Stimulated activated CD8-positive, alpha-beta memory T cell treated with anti-CD3 and anti-CD28 coated beads, Interleukin-12 subunit alpha, Interleukin-12 subunit beta, amount 100 ng/mL, for 4 hours (primary cell): ENCODE measurements around the gene PLXNA4.

Source experiments
- DNase-seq: peaks from one replicate; pipeline ENCODE4 v3.0.0-alpha.2; 2020; ENCODE audit warnings: low read depth

Gene PLXNA4

GRCh38 chr7:132351954-132352499, 224.2 kb downstream of the PLXNA4 start:
- no peak for DNase-seq

GRCh38 chr7:132350741-132351140, 225.5 kb downstream of the PLXNA4 start:
- no peak for DNase-seq

GRCh38 chr7:132349075-132349474, 227.2 kb downstream of the PLXNA4 start:
- DNase-seq: no peak

GRCh38 chr7:132348341-132348740, 227.9 kb downstream of the PLXNA4 start:
- no peak for DNase-seq

- DNase-seq: no peak
These were observed 228.4 kb downstream of the PLXNA4 start for GRCh38 chr7:132347858-132348257.

GRCh38 chr7:132347123-132347522, 229.1 kb downstream of the PLXNA4 start:
- DNase-seq: no peak

GRCh38 chr7:132345543-132346129, 230.6 kb downstream of the PLXNA4 start:
- DNase-seq: no peak

- no peak for DNase-seq
These were observed 231.2 kb downstream of the PLXNA4 start for GRCh38 chr7:132345030-132345429.

GRCh38 chr7:132343199-132343598, 233.1 kb downstream of the PLXNA4 start:
- no peak for DNase-seq

- DNase-seq: no peak
These were observed 238.7 kb downstream of the PLXNA4 start for GRCh38 chr7:132337450-132338080.

GRCh38 chr7:132336797-132337196, 239.5 kb downstream of the PLXNA4 start:
- no peak for DNase-seq

GRCh38 chr7:132333301-132333700, 243.0 kb downstream of the PLXNA4 start:
- no peak for DNase-seq

GRCh38 chr7:132328760-132329159, 247.5 kb downstream of the PLXNA4 start:
- no peak for DNase-seq

- no peak for DNase-seq
These were observed 248.1 kb downstream of the PLXNA4 start for GRCh38 chr7:132328047-132328620.

- DNase-seq: no peak
These were observed 249.2 kb downstream of the PLXNA4 start for GRCh38 chr7:132326878-132327589.

GRCh38 chr7:132322970-132323369, 253.3 kb downstream of the PLXNA4 start:
- no peak for DNase-seq

- DNase-seq: no peak
These were observed 254.9 kb downstream of the PLXNA4 start for GRCh38 chr7:132321387-132321786.

- DNase-seq: no peak
These were observed 256.8 kb downstream of the PLXNA4 start for GRCh38 chr7:132319481-132319880.

- peak; percentile 45 for DNase-seq
These were observed 257.6 kb downstream of the PLXNA4 start for GRCh38 chr7:132318352-132319318.

- no peak for DNase-seq
These were observed 258.4 kb downstream of the PLXNA4 start for GRCh38 chr7:132317701-132318351.

GRCh38 chr7:132312531-132313055, 263.7 kb downstream of the PLXNA4 start:
- no peak for DNase-seq
